Measurements from ENCODE around the gene SLC6A17. TPM values are rescaled to one million over a fixed set of nuclear protein-coding genes. Genes with fewer than 3 reads are reported as not detected.

SLC6A17 gene
- total RNA-seq, 1 experiment from 2014 or later: 0.17 TPM

- H3K27me3 ChIP-seq (ENCODE audit: insufficient read depth, low read length): no peaks in the 10 kb centered on the region
- no peak overlapping the region for H3K14ac ChIP-seq (ENCODE audit: insufficient read depth, low read length)
- no peak overlapping the region for H3K18ac ChIP-seq (ENCODE audit: insufficient read length, low read depth, low read length)
- no peak overlapping the region for H2AK5ac ChIP-seq (ENCODE audit: insufficient read length, low read length)
- peaks cover 4% of the 10 kb centered on the region for H3K9me3 ChIP-seq (ENCODE audit: control insufficient read depth, low read depth, low read length)
- no peak overlapping the region for H2BK120ac ChIP-seq (ENCODE audit: low read depth, low read length, poor library complexity, severe bottlenecking)
- H2BK15ac ChIP-seq (ENCODE audit: low read depth, low read length): no peak overlapping the region
- no CpG with 5 or more reads among the region's 13 CpGs for WGBS (ENCODE audit: extremely low coverage, insufficient read length, low lambda C conversion rate)
- no peak overlapping the region for H2BK12ac ChIP-seq (ENCODE audit: insufficient read length, low read depth, low read length)
- H4K20me1 ChIP-seq (ENCODE audit: control insufficient read depth, insufficient read depth, insufficient read length): no peaks in the 10 kb centered on the region
- H3K4me1 ChIP-seq (ENCODE audit: insufficient read depth, low read length): peaks cover 11% of the 10 kb centered on the region
- H3K27ac ChIP-seq (ENCODE audit: insufficient read length, low read depth, low read length): no peak overlapping the region
- no peak overlapping the region for H3T11ph ChIP-seq (ENCODE audit: low read length)
- H3K9ac ChIP-seq (ENCODE audit: extremely low read depth, insufficient read length, low read length): no peak overlapping the region
- H4K91ac ChIP-seq (ENCODE audit: insufficient read length, low read depth, low read length): no peak overlapping the region
- H3K4ac ChIP-seq (ENCODE audit: low read depth, low read length): no peak overlapping the region
- H3K79me1 ChIP-seq (ENCODE audit: insufficient read depth, low read depth, low read length, poor library complexity, severe bottlenecking): no peaks in the 10 kb centered on the region
- Mint-ChIP-seq H3K36me3 (ENCODE audit: insufficient read depth in 1 of 3, low read depth in 3 of 3) (peaks cover 0 to 2% (median 0%) of the 10 kb centered on the region in 3 experiments; a peak in 3 of 7 replicates), H3K27me3 (ENCODE audit: low read depth) (peaks cover 3% of the 10 kb centered on the region), H3K9me3 (no peaks in the 10 kb centered on the region), H3K27ac (no peak overlapping the region; a peak in 1 of 7 replicates), H3K4me3 (no peak overlapping the region), H3K4me1 (peaks cover 42 to 50% of the 10 kb centered on the region in 2 experiments)
- no peak overlapping the region for H2BK20ac ChIP-seq (ENCODE audit: low read depth, low read length, poor library complexity, severe bottlenecking)
- no peak overlapping the region for H3K4me2 ChIP-seq (ENCODE audit: insufficient read depth, insufficient read length, low read length)
- no peak overlapping the region for H4K5ac ChIP-seq (ENCODE audit: insufficient read length, low read depth, low read length)
- H2AFZ ChIP-seq (ENCODE audit: low read length): no peak overlapping the region
- H4K8ac ChIP-seq (replicated peaks; ENCODE audit: insufficient read length, low read depth, low read length): no peak overlapping the region
- H3K23ac ChIP-seq (ENCODE audit: insufficient read length, low read depth, low read length): no peak overlapping the region
- H3K56ac ChIP-seq (ENCODE audit: insufficient read length, low read depth, low read length): no peak overlapping the region
- no peaks in the 10 kb centered on the region for H3K79me2 ChIP-seq (ENCODE audit: insufficient read depth, low read length)
- no peaks in the 10 kb centered on the region for H3K23me2 ChIP-seq (ENCODE audit: insufficient read length, low read depth, low read length, poor library complexity, severe bottlenecking)
- no peak for TF ChIP-seq CTCF (conservative IDR thresholded peaks at IDR 0.05)
- no peak for DNase-seq
- H2BK5ac ChIP-seq (ENCODE audit: insufficient read length, low read length): no peak overlapping the region
These were observed 87.3 kb downstream of the SLC6A17 start for GRCh38 chr1:110237386-110238152.

Measured in H9 (cell line).